HG02840 (cell line): Measurements from ENCODE around the gene VPS33B.
"Not testable (repeated sequence)": the region's sequence is repeated elsewhere in the genome, so short reads cannot be mapped to it uniquely, and the experiment has no call there.

Source experiments
- ATAC-seq: cut with Tn5 transposase; IDR thresholded peaks from one replicate; pipeline ENCODE4 v1.9.1; 2021; ENCODE audit warnings: mild to moderate bottlenecking, moderate library complexity, moderate number of reproducible peaks; ENCODE audit not compliant: unreplicated experiment, low FRiP score

VPS33B gene

DNA sequence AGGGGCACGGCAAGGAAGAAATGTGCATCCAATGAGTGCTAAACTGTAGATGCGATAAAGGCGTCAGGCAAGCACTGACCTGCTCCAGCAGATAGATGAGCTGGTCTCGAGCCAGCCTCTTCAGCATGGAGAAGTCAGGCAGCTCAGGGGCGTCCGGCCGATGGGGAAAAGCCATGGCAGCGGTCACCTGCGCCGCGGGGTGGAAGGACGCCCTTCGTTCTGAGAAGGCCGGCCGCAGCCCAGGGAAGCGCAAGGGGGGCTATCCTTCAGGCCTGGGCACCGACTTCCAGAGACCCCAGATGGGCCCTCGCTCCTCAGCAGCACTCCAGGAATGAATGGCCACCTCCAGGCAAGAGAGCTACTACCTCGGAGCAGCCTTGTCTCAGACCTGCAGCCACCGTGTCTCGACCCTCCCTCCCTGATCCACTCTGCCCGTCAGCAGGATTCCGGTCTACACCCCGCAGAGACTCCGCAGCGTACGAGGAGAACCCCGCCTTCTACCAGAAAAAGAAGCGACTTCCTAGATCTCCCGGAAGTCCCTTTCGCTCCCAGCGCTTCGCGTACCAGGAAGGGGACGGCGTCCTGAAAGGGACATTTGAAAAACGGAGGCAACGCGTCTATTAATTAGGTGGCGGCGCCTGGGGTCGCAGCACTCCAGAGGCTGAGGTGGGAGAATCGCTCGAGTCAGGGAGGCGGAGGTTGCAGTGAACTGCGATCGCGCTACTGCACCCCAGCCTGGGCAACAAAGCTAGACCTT, at the start of gene VPS33B:
Gene VPS33B, minus strand, starts transcription at position 520 of the 757 bp plus-strand sequence. Its CDS starts 345 bp downstream, at position 175.
- peak; percentile 70 for ATAC-seq

GRCh38 chr15:91072161-91072560, 49.8 kb upstream of the VPS33B start:
- no peak for ATAC-seq

GRCh38 chr15:91070872-91071271, 48.5 kb upstream of the VPS33B start:
- ATAC-seq, result no peak

DNA sequence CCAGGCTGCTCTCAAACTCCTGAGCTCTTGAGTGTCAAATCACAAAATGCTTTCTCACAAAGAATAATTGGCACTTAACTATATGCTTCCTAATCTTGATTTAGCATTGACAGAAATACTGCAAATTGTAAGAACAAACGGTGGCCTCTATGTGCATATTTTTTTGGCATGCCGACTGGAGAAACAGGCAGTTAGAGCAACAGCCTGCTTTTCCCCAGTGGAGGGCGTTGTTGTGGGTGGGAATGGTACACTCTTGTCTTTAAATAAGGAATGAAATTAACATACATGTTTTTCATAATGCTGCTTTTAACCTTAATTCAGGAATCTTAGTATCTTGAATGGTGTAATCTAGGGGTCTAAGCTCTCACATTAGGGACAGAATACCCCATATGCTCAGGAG, 46.6 kb upstream of the VPS33B start:
- ATAC-seq, result no peak

- ATAC-seq, result no peak
These were observed 46.0 kb upstream of the VPS33B start for GRCh38 chr15:91068436-91068835.

DNA sequence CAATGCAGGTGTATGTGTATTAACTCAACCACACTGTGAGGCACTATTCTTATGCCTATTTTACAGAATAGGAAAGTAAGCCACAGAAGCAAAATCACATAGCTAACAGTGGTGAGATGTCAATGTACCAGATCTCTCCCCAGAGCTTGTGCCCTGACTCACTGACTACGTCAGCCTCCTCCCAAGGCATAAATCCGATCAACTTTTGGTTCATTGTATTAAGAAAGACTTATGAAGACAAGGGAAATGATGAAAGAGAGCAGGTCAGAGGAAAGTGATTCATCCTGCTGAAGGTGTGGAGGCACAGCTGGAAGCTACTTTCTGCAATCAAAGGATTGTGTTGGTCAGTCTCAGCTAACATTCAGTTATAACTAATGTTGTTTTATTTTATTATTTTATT, 44.6 kb upstream of the VPS33B start:
- no peak for ATAC-seq

- no peak for ATAC-seq
These were observed 43.1 kb upstream of the VPS33B start for GRCh38 chr15:91065505-91065904.

- no peak for ATAC-seq
These were observed 39.6 kb upstream of the VPS33B start for GRCh38 chr15:91061997-91062396.

DNA sequence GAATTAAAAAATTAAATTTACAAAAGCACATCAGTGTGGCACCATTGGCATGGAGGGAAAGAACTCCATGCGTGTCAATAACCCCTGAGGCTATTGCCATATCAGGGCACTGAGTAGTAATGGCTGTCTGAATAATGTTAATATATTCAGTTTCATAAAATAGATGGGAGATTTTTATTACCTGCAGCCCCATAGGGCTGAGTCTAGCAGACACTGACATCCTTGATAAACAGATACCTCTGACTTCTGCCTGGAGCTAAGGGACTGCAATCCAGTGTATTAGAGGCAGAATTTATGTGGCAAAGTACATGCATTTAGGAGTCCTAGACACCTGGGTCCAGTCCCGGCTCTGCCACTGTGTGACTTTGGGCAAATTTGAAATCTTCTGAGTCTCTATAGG, 38.8 kb upstream of the VPS33B start:
- no peak for ATAC-seq

DNA sequence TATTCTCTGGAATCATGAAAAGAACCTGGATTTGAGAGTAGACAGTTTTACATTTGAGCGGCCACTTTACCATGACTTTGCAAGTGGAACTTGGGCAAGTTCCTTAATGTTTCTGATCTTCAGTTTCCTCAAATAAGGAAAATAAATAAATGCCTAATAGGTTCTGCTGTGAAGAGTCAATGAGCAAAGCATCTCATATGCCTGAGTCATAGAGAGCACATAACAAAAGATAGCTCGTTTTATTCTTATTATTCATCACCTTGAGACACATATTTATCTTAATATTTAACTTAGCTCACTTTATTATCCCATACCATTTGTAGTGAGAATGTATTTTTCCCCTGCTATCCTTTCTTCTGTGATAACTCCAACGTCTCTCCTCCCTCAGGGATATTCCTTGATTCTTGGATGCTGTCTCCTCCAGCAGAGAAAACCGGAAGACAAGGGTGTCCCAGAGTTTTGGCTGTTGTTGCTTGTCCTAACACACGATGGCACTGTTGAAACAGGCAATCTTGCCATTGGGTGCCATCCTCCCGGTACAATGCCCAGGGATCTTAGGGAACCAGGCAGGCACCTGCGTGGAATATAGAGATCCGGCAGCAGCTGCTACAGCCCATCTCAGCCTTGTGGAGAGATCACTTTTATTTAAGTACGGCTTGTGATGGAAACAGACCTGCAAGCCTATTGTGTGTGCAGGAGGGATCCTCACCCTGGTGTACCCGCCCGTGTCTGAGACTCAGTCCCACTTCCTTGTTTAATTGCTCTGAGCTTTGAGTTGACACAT, 33.3 kb upstream of the VPS33B start:
- no peak for ATAC-seq

- ATAC-seq, result no peak
These were observed 32.4 kb upstream of the VPS33B start for GRCh38 chr15:91054816-91055215.

DNA sequence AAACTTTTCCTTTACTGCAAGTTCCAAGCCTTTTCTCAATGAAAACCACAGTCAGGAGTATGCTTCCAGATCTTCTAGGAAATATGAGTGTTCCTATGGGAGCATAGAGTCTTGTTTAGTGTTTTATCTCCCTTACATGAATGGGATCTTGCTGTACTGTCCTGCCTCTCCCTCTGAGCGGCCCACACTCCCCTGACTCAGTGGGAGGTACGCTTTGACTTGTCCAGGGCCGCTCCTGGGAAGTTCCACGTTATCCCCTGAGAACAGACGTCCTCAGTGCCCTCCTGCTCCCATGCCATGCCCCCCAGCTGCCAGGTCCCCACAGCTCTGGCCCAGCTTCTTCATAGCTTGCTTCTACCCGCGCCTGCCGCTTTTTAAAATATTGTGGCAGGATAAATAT, 28.9 kb upstream of the VPS33B start:
- ATAC-seq, result no peak

GRCh38 chr15:91050128-91050455, 27.7 kb upstream of the VPS33B start:
- no peak for ATAC-seq

GRCh38 chr15:91049378-91050127, 27.2 kb upstream of the VPS33B start:
- no peak for ATAC-seq

- ATAC-seq, result no peak
These were observed 25.3 kb upstream of the VPS33B start for GRCh38 chr15:91047545-91048199.

- not testable (repeated sequence) for ATAC-seq
These were observed 23.7 kb upstream of the VPS33B start for GRCh38 chr15:91046056-91046455.

DNA sequence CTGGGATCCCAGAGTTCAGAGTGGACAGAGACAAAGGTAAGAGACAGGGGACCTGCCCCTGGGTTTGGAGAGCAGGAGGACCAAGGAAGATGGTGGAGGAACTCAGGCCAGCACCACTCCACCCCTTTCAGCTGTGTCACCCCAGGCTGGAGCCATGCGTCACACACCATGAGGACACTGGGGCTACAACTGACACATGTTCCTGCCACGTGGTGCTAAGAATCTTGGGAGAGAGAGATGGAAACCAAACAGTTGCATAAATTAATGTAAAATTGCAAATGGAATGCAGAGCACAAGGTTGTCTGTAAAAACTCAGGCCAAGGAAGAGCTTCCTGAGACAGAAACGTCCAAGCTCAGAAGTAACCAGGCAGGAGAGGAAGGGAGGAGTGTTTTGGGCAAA, 22.7 kb upstream of the VPS33B start:
- ATAC-seq, result no peak

GRCh38 chr15:91043202-91043874, 20.9 kb upstream of the VPS33B start:
- ATAC-seq, result no peak

GRCh38 chr15:91040856-91041255, 18.5 kb upstream of the VPS33B start:
- no peak for ATAC-seq

GRCh38 chr15:91039996-91040395, 17.6 kb upstream of the VPS33B start:
- no peak for ATAC-seq
